Natural killer cell (primary cell): ENCODE results near the gene MAP1LC3B. TPM values are rescaled to one million over a fixed set of nuclear protein-coding genes. Genes with fewer than 3 reads are reported as not detected.
A peak's percentile ranks its signal among the peaks of the same experiment; 100 is the strongest.

Experiments
- ATAC-seq, 3 donors: fragments of 150-1000 bp in 2 of 3; fragments of 200-7000 bp in 1 of 3; cut with Tn5 transposase; 1 replicate in 1 of 3; 2 replicates in 2 of 3; pipeline ENCODE4 v1.10.0; 2021; ENCODE audit warnings: mild to moderate bottlenecking in 2 of 3, moderate library complexity in 2 of 3
- DNase-seq, 2 donors: peaks; one replicate each; pipeline versions ENCODE4 v3.0.0 to v3.0.0-alpha.2; 2013 to 2021; ENCODE audit warnings: mixed read lengths in 1 of 2
- H3K27ac ChIP-seq: one replicate; pipeline ENCODE4 v1.5.1; 2013; ENCODE audit warnings: mild to moderate bottlenecking, low read length
- H3K27me3 ChIP-seq: one replicate; pipeline ENCODE4 v1.6.1; 2013; ENCODE audit warnings: low read length; ENCODE audit not compliant: control insufficient read depth, insufficient read depth
- H3K36me3 ChIP-seq: one replicate; pipeline ENCODE4 v1.6.1; 2013; ENCODE audit warnings: low read length; ENCODE audit not compliant: control insufficient read depth, insufficient read depth
- H3K4me1 ChIP-seq: one replicate; pipeline ENCODE4 v1.6.1; 2013; ENCODE audit warnings: low read length; ENCODE audit not compliant: control insufficient read depth, insufficient read depth
- H3K4me3 ChIP-seq: one replicate; pipeline ENCODE4 v1.5.1; 2013; ENCODE audit warnings: low read length
- H3K9me3 ChIP-seq: one replicate; pipeline ENCODE4 v1.6.1; 2013; ENCODE audit warnings: low read length; ENCODE audit not compliant: control insufficient read depth, insufficient read depth
- H3K27ac Mint-ChIP-seq, 2 donors: one replicate each; pipeline ENCODE4 v1.8.0; 2022; ENCODE audit warnings: mild to moderate bottlenecking in 2 of 2, mixed read lengths in 2 of 2, moderate library complexity in 1 of 2
- H3K27me3 Mint-ChIP-seq, 2 donors: one replicate each; pipeline ENCODE4 v1.8.0; 2022; ENCODE audit warnings: low read depth in 2 of 2, mixed read lengths in 2 of 2
- H3K36me3 Mint-ChIP-seq: one replicate; pipeline ENCODE4 v1.8.0; 2022; ENCODE audit warnings: mixed read lengths
- H3K4me1 Mint-ChIP-seq, 2 donors: one replicate each; pipeline ENCODE4 v1.8.0; 2022; ENCODE audit warnings: mixed read lengths in 2 of 2
- H3K4me3 Mint-ChIP-seq: one replicate; pipeline ENCODE4 v1.8.0; 2022; ENCODE audit warnings: mild to moderate bottlenecking, moderate library complexity, mixed read lengths
- H3K9me3 Mint-ChIP-seq, 2 donors: one replicate each; pipeline ENCODE4 v1.8.0; 2022; ENCODE audit warnings: mixed read lengths in 2 of 2
- WGBS: methylation state at CpG from one replicate; pipeline ENCODE4 v1.1.7; 2013; ENCODE audit warnings: missing lambda C conversion rate; ENCODE audit not compliant: insufficient coverage; 5-methylcytosine and 5-hydroxymethylcytosine counted together
- intact Hi-C: fragments of 100-400 bp; cut with micrococcal nuclease; formaldehyde crosslinking; loops from one replicate; pipeline ENCODE4 v1.14.2; 2022
- total RNA-seq, 4 donors: library from RNA; stranded (reverse); fragments of 120-200 nt in 1 of 4; gene quantifications; one replicate each; pipeline versions ENCODE4 v1.2.3 to v1.2.4, GENCODE V29; 2013 to 2022
- TF ChIP-seq, protein P1 (sequence below): fragments of 200-600 bp; IDR thresholded peaks from one replicate; pipeline ENCODE4 v1.8.0; 2022; ENCODE audit warnings: antibody characterized with exemption

Gene MAP1LC3B
- total RNA-seq, 3 donors from 2014 or later (not counting 1 experiment from before 2014, with no cell fraction given) = 171 to 220 (median 172) TPM

- no peaks in the 10 kb centered on the region for H3K27me3 Mint-ChIP-seq
- peaks cover 26 to 37% of the 10 kb centered on the region in 2 donors for H3K4me1 Mint-ChIP-seq
- peak overlapping the region; percentile 66 to 79 for H3K27ac Mint-ChIP-seq
- no peaks in the 10 kb centered on the region for H3K9me3 ChIP-seq
- H3K4me3 ChIP-seq = no peak overlapping the region
- H3K27ac ChIP-seq = no peak overlapping the region
- peaks cover 10% of the 10 kb centered on the region for H3K4me1 ChIP-seq
- H3K27me3 ChIP-seq = no peaks in the 10 kb centered on the region
- TF ChIP-seq, protein P1, sequence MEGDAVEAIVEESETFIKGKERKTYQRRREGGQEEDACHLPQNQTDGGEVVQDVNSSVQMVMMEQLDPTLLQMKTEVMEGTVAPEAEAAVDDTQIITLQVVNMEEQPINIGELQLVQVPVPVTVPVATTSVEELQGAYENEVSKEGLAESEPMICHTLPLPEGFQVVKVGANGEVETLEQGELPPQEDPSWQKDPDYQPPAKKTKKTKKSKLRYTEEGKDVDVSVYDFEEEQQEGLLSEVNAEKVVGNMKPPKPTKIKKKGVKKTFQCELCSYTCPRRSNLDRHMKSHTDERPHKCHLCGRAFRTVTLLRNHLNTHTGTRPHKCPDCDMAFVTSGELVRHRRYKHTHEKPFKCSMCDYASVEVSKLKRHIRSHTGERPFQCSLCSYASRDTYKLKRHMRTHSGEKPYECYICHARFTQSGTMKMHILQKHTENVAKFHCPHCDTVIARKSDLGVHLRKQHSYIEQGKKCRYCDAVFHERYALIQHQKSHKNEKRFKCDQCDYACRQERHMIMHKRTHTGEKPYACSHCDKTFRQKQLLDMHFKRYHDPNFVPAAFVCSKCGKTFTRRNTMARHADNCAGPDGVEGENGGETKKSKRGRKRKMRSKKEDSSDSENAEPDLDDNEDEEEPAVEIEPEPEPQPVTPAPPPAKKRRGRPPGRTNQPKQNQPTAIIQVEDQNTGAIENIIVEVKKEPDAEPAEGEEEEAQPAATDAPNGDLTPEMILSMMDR = no peak
- DNase-seq (no peak), ATAC-seq (no peak)
- H3K36me3 Mint-ChIP-seq = no peaks in the 10 kb centered on the region
- no peak overlapping the region for H3K4me3 Mint-ChIP-seq
- intact Hi-C loops = no loop called here
- WGBS = 95% methylated on average over 13 of the region's 13 CpGs
- peaks cover 7% of the 10 kb centered on the region for H3K36me3 ChIP-seq
- H3K9me3 Mint-ChIP-seq = no peaks in the 10 kb centered on the region
Observed at GRCh38 chr16:87365021-87365713, 27.0 kb upstream of the MAP1LC3B start.

GRCh38 chr16:87366288-87366687 is 25.8 kb upstream of the MAP1LC3B start:
- no peak for ATAC-seq
- no peak for DNase-seq
- no peaks in the 10 kb centered on the region for H3K27me3 ChIP-seq
- no peak overlapping the region for H3K4me3 ChIP-seq
- Mint-ChIP-seq H3K36me3 (no peaks in the 10 kb centered on the region), H3K4me1 (peaks cover 29 to 44% of the 10 kb centered on the region in 2 donors), H3K4me3 (no peak overlapping the region), H3K9me3 (no peaks in the 10 kb centered on the region), H3K27ac (no peak overlapping the region), H3K27me3 (no peaks in the 10 kb centered on the region)
- peaks cover 6% of the 10 kb centered on the region for H3K36me3 ChIP-seq
- H3K27ac ChIP-seq = no peak overlapping the region
- 82% methylated on average over 4 of the region's 4 CpGs for WGBS
- no peaks in the 10 kb centered on the region for H3K9me3 ChIP-seq
- peaks cover 13% of the 10 kb centered on the region for H3K4me1 ChIP-seq
- TF ChIP-seq, protein P1 = no peak
- intact Hi-C loops = no loop called here

GRCh38 chr16:87366930-87367329 is 25.2 kb upstream of the MAP1LC3B start:
- Histone ChIP-seq H3K9me3 (no peaks in the 10 kb centered on the region), H3K4me1 (peaks cover 19% of the 10 kb centered on the region), H3K27me3 (no peaks in the 10 kb centered on the region), H3K36me3 (no peaks in the 10 kb centered on the region), H3K4me3 (no peak overlapping the region), H3K27ac (no peak overlapping the region)
- H3K27me3 Mint-ChIP-seq = no peaks in the 10 kb centered on the region
- 100% methylated on average over 1 of the region's 1 CpG for WGBS
- H3K36me3 Mint-ChIP-seq = no peaks in the 10 kb centered on the region
- TF ChIP-seq, protein P1 = no peak
- H3K4me1 Mint-ChIP-seq = peaks cover 33 to 50% of the 10 kb centered on the region in 2 donors
- intact Hi-C loops = no loop called here
- ATAC-seq (no peak), DNase-seq (no peak)
- no peak overlapping the region for H3K27ac Mint-ChIP-seq
- no peak overlapping the region for H3K4me3 Mint-ChIP-seq
- H3K9me3 Mint-ChIP-seq = no peaks in the 10 kb centered on the region

- H3K4me1 Mint-ChIP-seq = peaks cover 33 to 56% of the 10 kb centered on the region in 2 donors
- Histone ChIP-seq H3K36me3 (no peaks in the 10 kb centered on the region), H3K27ac (no peak overlapping the region), H3K9me3 (no peaks in the 10 kb centered on the region), H3K27me3 (no peaks in the 10 kb centered on the region), H3K4me1 (peaks cover 25% of the 10 kb centered on the region), H3K4me3 (no peak overlapping the region)
- H3K27me3 Mint-ChIP-seq = no peaks in the 10 kb centered on the region
- TF ChIP-seq, protein P1 = no peak
- ATAC-seq (no peak), DNase-seq (no peak)
- H3K4me3 Mint-ChIP-seq = no peak overlapping the region
- no peaks in the 10 kb centered on the region for H3K36me3 Mint-ChIP-seq
- H3K27ac Mint-ChIP-seq = no peak overlapping the region
- intact Hi-C loops = no loop called here
- 97% methylated on average over 9 of the region's 9 CpGs for WGBS
- no peaks in the 10 kb centered on the region for H3K9me3 Mint-ChIP-seq
Observed at GRCh38 chr16:87367529-87367928, 24.6 kb upstream of the MAP1LC3B start.
